IMR-90 (cell line): ENCODE data around the gene POLA2.

ENCODE experiments used
- BHLHE40 ChIP-seq: fragments of 150-350 bp; IDR thresholded peaks from 2 replicates; pipeline ENCODE4 v1.6.1; 2016; ENCODE audit warnings: mild to moderate bottlenecking, low read depth, low read length
- CTCF ChIP-seq: conservative IDR thresholded peaks from 2 replicates; pipeline ENCODE4 v1.5.1; 2012; ENCODE audit warnings: mild to moderate bottlenecking, low read depth, low read length, improper control_type of control experiment

- no peak for TF ChIP-seq CTCF
- TF ChIP-seq BHLHE40 = no peak
These were observed 48.2 kb upstream of the POLA2 start for GRCh38 chr11:65213322-65214211.
